NCI-H187 treated with DMSO at 0.1 percent for 48 hours (cell line): ENCODE results near the gene TNFAIP3.

Source experiments
- DNase-seq: peaks from one replicate; lab custom pipeline; 2025; lab: John Stamatoyannopoulos, UW

Gene TNFAIP3

DNA sequence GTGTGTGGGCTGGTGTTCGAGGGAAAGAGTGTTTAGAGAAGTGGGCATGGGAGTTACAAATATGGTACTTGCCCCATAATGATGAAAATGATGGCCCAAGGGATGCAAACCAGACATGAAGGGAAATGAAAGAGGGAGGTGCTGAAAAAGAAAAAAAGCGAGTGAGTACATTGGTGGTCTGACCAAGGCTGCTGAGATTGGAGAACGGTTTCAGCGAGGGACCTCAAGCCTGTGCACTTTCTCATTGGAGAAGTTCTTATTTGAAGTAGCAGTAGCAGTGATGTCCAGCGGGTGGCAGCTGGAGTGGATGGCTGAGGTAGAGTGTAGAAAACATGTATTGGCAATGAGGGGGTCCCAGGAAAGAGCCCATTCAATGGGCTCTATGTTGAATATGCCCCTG is 54.8 kb downstream of the TNFAIP3 start:
- no peak for DNase-seq

GRCh38 chr6:137923866-137924653 is 57.0 kb downstream of the TNFAIP3 start:
- no peak for DNase-seq

GRCh38 chr6:137925141-137925698 is 58.2 kb downstream of the TNFAIP3 start:
- no peak for DNase-seq

DNA sequence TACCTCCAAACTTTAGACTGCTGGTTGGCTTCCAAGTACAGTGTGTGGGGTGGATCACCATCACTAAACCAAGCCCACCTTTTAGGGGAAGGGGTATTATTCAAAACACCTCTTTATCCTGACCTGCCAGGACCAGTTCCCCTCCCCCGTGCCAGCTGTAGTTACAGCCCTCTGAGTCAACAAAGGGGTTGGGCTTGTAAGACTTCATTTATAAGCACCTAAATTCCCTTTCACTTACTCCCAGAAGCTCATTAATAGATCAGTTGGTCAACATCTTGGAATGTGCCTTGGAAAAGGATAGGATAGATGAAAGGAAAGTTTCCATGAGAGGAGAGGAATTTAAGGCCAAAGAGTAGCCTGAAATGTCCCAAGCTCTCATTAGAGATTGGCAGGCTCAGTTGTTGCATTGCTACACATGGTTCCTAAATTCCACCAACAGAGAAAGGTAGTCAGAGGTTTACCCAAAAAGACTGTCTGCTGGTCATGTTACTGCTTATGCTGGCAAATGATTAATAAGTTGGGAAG is 59.2 kb downstream of the TNFAIP3 start:
- no peak for DNase-seq

- DNase-seq = no peak
Measured at GRCh38 chr6:137926985-137927384, 59.9 kb downstream of the TNFAIP3 start.

GRCh38 chr6:137927777-137928218 is 60.7 kb downstream of the TNFAIP3 start:
- no peak for DNase-seq

DNA sequence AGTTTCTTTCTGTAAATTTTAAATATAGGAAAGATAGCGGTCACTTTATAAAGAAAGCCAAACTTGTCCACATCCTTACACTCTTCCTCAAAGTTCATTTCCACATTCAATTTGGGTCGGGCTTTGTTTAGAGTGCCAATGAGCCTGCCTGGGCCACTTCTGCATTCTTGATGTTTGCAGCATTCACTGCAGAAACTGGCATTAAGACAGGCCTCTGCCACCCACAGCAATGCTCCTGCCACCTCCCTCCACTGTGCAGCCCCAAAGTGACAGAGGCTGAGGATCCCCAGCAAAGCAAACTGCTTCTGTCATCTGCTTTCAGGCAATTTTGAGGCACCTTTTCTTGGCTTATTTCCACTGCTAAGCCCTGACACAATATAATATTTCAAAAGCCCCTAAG is 61.2 kb downstream of the TNFAIP3 start:
- no peak for DNase-seq

DNA sequence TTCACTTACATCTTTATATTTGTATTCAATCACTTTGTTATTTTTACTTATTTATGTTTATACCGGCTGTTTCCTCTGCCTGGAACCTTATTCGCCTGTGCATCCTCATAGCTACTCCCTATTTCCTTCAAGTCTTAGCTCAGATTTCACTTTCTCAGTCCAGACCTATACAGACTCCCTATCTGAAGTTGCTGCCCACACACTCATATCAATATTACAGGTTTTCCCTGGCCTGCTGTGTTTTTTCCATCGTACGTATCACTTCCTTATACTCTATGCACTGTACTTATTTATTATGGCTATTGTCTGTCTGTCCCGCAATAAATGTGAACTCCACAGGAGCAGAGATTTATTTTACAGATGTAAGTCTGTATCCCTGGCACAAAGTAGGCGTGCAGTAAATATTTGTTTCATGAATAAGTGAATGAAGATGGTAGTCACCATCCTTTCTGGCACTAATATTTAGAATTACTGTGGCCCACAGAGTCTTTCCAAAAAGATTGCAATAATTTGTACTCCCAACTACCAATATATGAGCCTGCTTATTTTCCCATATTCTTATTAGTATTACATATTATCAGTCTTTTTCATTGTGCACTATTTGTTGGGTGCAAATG is 64.9 kb downstream of the TNFAIP3 start:
- no peak for DNase-seq
